DOHH2 (cell line): ENCODE measurements around the gene TRMT1L.

Experiments
- H3F3A ChIP-seq: fragments of 200-600 bp; sonication (generic), shearing (Covaris generic); 2 replicates; pipeline ENCODE4 v1.6.0; 2016; ENCODE audit warnings: antibody characterized with exemption, mild to moderate bottlenecking; ENCODE audit not compliant: control insufficient read depth, insufficient read depth
- H3K27ac ChIP-seq: fragments of 200-600 bp; sonication (generic); 2 replicates; pipeline ENCODE4 v1.5.1; 2014; ENCODE audit warnings: low read depth, mild to moderate bottlenecking, low read length, moderate library complexity
- H3K27me3 ChIP-seq: fragments of 200-600 bp; sonication (generic); 2 replicates; pipeline ENCODE4 v1.6.1; 2014; ENCODE audit warnings: mild to moderate bottlenecking, low read length, mixed read lengths; ENCODE audit not compliant: control insufficient read depth
- H3K36me3 ChIP-seq: fragments of 200-600 bp; sonication (generic); 2 replicates; pipeline ENCODE4 v1.6.1; 2014; ENCODE audit warnings: mild to moderate bottlenecking, low read length, moderate library complexity, mixed read lengths; ENCODE audit not compliant: control insufficient read depth
- H3K4me1 ChIP-seq: fragments of 200-600 bp; sonication (generic); 2 replicates; pipeline ENCODE4 v1.6.1; 2014; ENCODE audit warnings: mild to moderate bottlenecking, low read length, mixed read lengths; ENCODE audit not compliant: control insufficient read depth
- H3K4me2 ChIP-seq: fragments of 200-600 bp; sonication (generic); 2 replicates; pipeline ENCODE4 v1.6.0; 2014; ENCODE audit warnings: mild to moderate bottlenecking, low read length, moderate library complexity
- H3K4me3 ChIP-seq: fragments of 200-600 bp; sonication (generic); 2 replicates; pipeline ENCODE4 v1.5.1; 2014; ENCODE audit warnings: mild to moderate bottlenecking, low read length, mixed read lengths
- H3K79me2 ChIP-seq: fragments of 200-600 bp; sonication (generic); 2 replicates; pipeline ENCODE4 v1.6.1; 2014; ENCODE audit warnings: mild to moderate bottlenecking, low read length, mixed read lengths; ENCODE audit not compliant: control insufficient read depth
- H3K9me2 ChIP-seq: fragments of 200-600 bp; sonication (generic); replicated peaks from 2 replicates; pipeline ENCODE4 v1.6.1; 2014; ENCODE audit warnings: mild to moderate bottlenecking, low read length, mixed read lengths; ENCODE audit not compliant: control insufficient read depth
- H3K9me3 ChIP-seq: fragments of 200-600 bp; sonication (generic); 2 replicates; pipeline ENCODE4 v1.6.1; 2014; ENCODE audit warnings: antibody characterized with exemption, low read length, mixed read lengths; ENCODE audit not compliant: control insufficient read depth, insufficient read depth
- H4K20me1 ChIP-seq: fragments of 200-600 bp; sonication (generic); 2 replicates; pipeline ENCODE4 v1.6.0; 2014; ENCODE audit warnings: low read depth, mild to moderate bottlenecking, antibody characterized with exemption, low read length, moderate library complexity; ENCODE audit not compliant: control insufficient read depth, insufficient read depth
- CTCF ChIP-seq: fragments of 200-600 bp; sonication (generic); IDR thresholded peaks from one replicate; pipeline ENCODE4 v1.5.1; 2014; ENCODE audit warnings: antibody characterized with exemption, mild to moderate bottlenecking, low read depth, low read length; ENCODE audit not compliant: poor library complexity, severe bottlenecking
- EZH2phosphoT487 ChIP-seq: fragments of 200-600 bp; sonication (generic); IDR thresholded peaks from 2 replicates; pipeline ENCODE4 v1.6.1; 2017; ENCODE audit warnings: borderline replicate concordance, mild to moderate bottlenecking, antibody characterized with exemption, low read length, moderate library complexity, mixed read lengths

The TRMT1L gene

GRCh38 chr1:185108321-185108720, 48.4 kb downstream of the TRMT1L start:
- no peaks in the 10 kb centered on the region for H3K79me2 ChIP-seq
- no peaks in the 10 kb centered on the region; the same call in 1 of the 2 replicates for H3F3A ChIP-seq
- H3K27ac ChIP-seq = no peak overlapping the region
- TF ChIP-seq CTCF = no peak
- TF ChIP-seq EZH2phosphoT487 = no peak
- H3K9me3 ChIP-seq = peaks cover 3% of the 10 kb centered on the region; the same call in 1 of the 2 replicates
- H3K27me3 ChIP-seq = no peaks in the 10 kb centered on the region
- peaks cover 7% of the 10 kb centered on the region; the same call in 1 of the 2 replicates for H3K36me3 ChIP-seq
- no peaks in the 10 kb centered on the region for H3K9me2 ChIP-seq
- H3K4me3 ChIP-seq = no peak overlapping the region
- H4K20me1 ChIP-seq = no peaks in the 10 kb centered on the region
- no peak overlapping the region for H3K4me2 ChIP-seq
- H3K4me1 ChIP-seq = no peaks in the 10 kb centered on the region

GRCh38 chr1:185105121-185105520, 51.6 kb downstream of the TRMT1L start:
- no peaks in the 10 kb centered on the region for H3K4me1 ChIP-seq
- H3K36me3 ChIP-seq = peaks cover 9% of the 10 kb centered on the region; the same call in 1 of the 2 replicates
- no peak overlapping the region for H3K27ac ChIP-seq
- TF ChIP-seq CTCF (no peak), EZH2phosphoT487 (no peak)
- H3K27me3 ChIP-seq = no peaks in the 10 kb centered on the region
- no peak overlapping the region for H3K4me2 ChIP-seq
- no peaks in the 10 kb centered on the region for H3K79me2 ChIP-seq
- H3K9me3 ChIP-seq = peaks cover 3% of the 10 kb centered on the region; the same call in 1 of the 2 replicates
- no peaks in the 10 kb centered on the region for H3K9me2 ChIP-seq
- no peak overlapping the region for H3K4me3 ChIP-seq
- no peaks in the 10 kb centered on the region for H4K20me1 ChIP-seq
- H3F3A ChIP-seq = no peaks in the 10 kb centered on the region; the same call in 1 of the 2 replicates

DNA sequence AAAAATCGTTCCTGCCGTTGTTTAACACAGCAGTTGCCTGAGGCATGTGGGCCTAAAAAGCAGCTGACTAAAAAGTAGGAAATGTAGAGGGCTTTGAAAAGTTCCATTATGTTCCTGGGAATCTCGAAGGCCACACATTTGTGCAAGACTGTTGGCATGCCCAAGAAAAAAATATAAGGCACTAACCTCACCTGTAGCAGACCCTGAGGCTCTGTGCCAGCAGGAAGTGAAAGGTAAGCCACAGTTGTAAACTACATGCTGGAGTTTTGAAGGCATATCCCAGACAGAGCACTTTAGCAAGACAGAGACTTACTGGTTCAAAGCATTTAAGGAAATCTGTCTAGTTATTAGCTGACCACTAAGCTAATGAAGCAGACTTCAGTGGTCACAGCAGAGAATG, 52.7 kb downstream of the TRMT1L start:
- peaks cover 16% of the 10 kb centered on the region for H3K36me3 ChIP-seq
- H3K79me2 ChIP-seq = no peaks in the 10 kb centered on the region
- TF ChIP-seq CTCF (no peak), EZH2phosphoT487 (no peak)
- H3K4me3 ChIP-seq = no peak overlapping the region
- no peaks in the 10 kb centered on the region for H4K20me1 ChIP-seq
- no peak overlapping the region for H3K4me2 ChIP-seq
- no peak overlapping the region for H3K27ac ChIP-seq
- H3K27me3 ChIP-seq = no peaks in the 10 kb centered on the region
- peaks cover 3% of the 10 kb centered on the region; the same call in 1 of the 2 replicates for H3K9me3 ChIP-seq
- H3K9me2 ChIP-seq = no peaks in the 10 kb centered on the region
- no peaks in the 10 kb centered on the region; the same call in 1 of the 2 replicates for H3F3A ChIP-seq
- no peaks in the 10 kb centered on the region for H3K4me1 ChIP-seq

DNA sequence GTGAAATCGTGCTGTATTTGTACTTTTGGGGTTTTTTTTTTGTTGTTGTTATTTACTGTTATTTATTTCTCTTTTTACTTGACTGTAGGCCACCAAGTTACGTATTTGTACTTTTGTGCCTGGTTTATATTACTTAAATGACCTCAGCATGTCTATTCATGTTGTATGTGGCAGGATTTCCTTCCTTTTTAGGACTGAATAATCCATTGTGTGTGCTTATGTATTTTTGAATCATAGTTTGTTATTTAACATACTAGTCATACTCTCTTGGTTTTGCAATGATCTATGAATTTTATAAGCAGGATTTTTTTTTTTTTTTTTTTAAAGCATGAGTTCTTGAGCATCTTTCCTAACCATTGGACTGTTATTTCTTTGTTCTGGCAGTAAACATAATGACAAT, 60.2 kb downstream of the TRMT1L start:
- Histone ChIP-seq H3K27ac (no peak overlapping the region), H3K9me2 (no peaks in the 10 kb centered on the region), H4K20me1 (no peaks in the 10 kb centered on the region), H3F3A (no peaks in the 10 kb centered on the region), H3K79me2 (no peaks in the 10 kb centered on the region), H3K9me3 (no peaks in the 10 kb centered on the region), H3K27me3 (no peaks in the 10 kb centered on the region), H3K36me3 (peaks cover 32% of the 10 kb centered on the region), H3K4me1 (no peaks in the 10 kb centered on the region), H3K4me3 (no peak overlapping the region), H3K4me2 (no peak overlapping the region)
- TF ChIP-seq CTCF = no peak
- TF ChIP-seq EZH2phosphoT487 = no peak
